Measurements from ENCODE around the gene USP6NL. TPM values are rescaled to one million over a fixed set of nuclear protein-coding genes. Genes with fewer than 3 reads are reported as not detected.

USP6NL gene
- total RNA-seq, 2 donors from 2014 or later = 13.9 to 28.4 TPM

GRCh38 chr10:11551104-11551503, 60.3 kb downstream of the USP6NL start:
- WGBS = 95% methylated on average over 4 of the region's 4 CpGs
- no peak overlapping the region for H3K27ac ChIP-seq
- no peaks in the 10 kb centered on the region for H3K9me3 ChIP-seq
- intact Hi-C loops (cut with DNase I) = no loop called here
- no peaks in the 10 kb centered on the region for H3K27me3 ChIP-seq (replicated peaks; ENCODE audit: insufficient read depth)
- no peaks in the 10 kb centered on the region for H3K36me3 ChIP-seq
- H3K4me3 ChIP-seq = no peak overlapping the region
- no peaks in the 10 kb centered on the region for H3K4me1 ChIP-seq (replicated peaks)
- TF ChIP-seq POLR2A (IDR thresholded peaks at IDR 0.05) (no peak), CTCF (IDR thresholded peaks at IDR 0.05) (no peak), POLR2AphosphoS5 (IDR thresholded peaks at IDR 0.05) (no peak)
- no peak for DNase-seq (ENCODE audit: low spot score)

DNA sequence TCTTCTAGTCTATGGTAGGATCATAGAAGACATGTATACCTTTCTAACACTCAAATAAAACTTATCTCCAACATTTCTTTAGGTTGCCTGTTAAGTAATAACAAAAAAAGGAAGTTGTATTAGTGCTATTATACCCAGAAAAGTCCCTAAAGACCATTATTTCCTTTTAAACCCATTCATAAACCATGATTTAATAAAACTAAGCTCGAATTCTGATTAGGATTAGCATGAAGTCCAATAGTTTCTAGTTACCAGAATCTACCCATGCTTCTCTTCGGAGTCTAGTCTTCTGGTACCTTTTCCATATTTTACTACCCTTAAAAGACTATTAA, 62.7 kb downstream of the USP6NL start:
- TF ChIP-seq CTCF (IDR thresholded peaks at IDR 0.05) (no peak), POLR2A (IDR thresholded peaks at IDR 0.05) (no peak), POLR2AphosphoS5 (IDR thresholded peaks at IDR 0.05) (no peak)
- intact Hi-C loops (cut with DNase I) = no loop called here
- Histone ChIP-seq H3K9me3 (no peaks in the 10 kb centered on the region), H3K27me3 (replicated peaks; ENCODE audit: insufficient read depth) (no peaks in the 10 kb centered on the region), H3K4me3 (no peak overlapping the region), H3K4me1 (replicated peaks) (no peaks in the 10 kb centered on the region), H3K36me3 (no peaks in the 10 kb centered on the region), H3K27ac (no peak overlapping the region)
- no peak for DNase-seq (ENCODE audit: low spot score)
- WGBS = 87% methylated on average over 2 of the region's 2 CpGs

GRCh38 chr10:11548065-11548767, 63.2 kb downstream of the USP6NL start:
- no peak for DNase-seq (ENCODE audit: low spot score)
- Histone ChIP-seq H3K36me3 (no peaks in the 10 kb centered on the region), H3K9me3 (no peaks in the 10 kb centered on the region), H3K4me1 (replicated peaks) (no peaks in the 10 kb centered on the region), H3K4me3 (no peak overlapping the region), H3K27ac (no peak overlapping the region), H3K27me3 (replicated peaks; ENCODE audit: insufficient read depth) (no peaks in the 10 kb centered on the region)
- WGBS = 40% methylated on average over 1 of the region's 1 CpG
- TF ChIP-seq CTCF (IDR thresholded peaks at IDR 0.05) (no peak), POLR2A (IDR thresholded peaks at IDR 0.05) (no peak), POLR2AphosphoS5 (IDR thresholded peaks at IDR 0.05) (no peak)
- intact Hi-C loops (cut with DNase I) = no loop called here

DNA sequence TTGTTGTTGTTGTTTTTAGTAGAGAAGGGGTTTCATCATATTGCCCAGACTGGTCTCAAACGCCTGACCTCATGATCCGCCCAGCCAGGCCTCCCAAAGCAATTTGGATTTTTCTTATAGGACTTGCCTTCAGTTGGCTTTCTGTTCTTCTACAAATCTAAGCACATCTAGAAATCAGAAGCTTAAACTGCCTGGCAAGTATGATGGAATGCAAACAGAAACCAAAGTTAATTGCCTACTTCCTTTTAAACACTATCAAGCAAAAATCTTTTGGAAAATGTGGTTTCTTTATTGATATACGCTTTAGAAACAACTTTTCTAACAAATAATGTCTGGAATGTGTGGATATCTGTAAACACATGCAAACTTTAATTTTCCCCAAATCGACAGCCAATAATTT, 64.9 kb downstream of the USP6NL start:
- no peaks in the 10 kb centered on the region for H3K9me3 ChIP-seq
- H3K4me1 ChIP-seq (replicated peaks) = no peaks in the 10 kb centered on the region
- no peak overlapping the region for H3K4me3 ChIP-seq
- no peak for DNase-seq (ENCODE audit: low spot score)
- no peaks in the 10 kb centered on the region for H3K36me3 ChIP-seq
- H3K27me3 ChIP-seq (replicated peaks; ENCODE audit: insufficient read depth) = no peaks in the 10 kb centered on the region
- H3K27ac ChIP-seq = no peak overlapping the region
- intact Hi-C loops (cut with DNase I) = no loop called here
- WGBS = 40% methylated on average over 4 of the region's 4 CpGs
- no peak for TF ChIP-seq CTCF (IDR thresholded peaks at IDR 0.05)
- TF ChIP-seq POLR2AphosphoS5 (IDR thresholded peaks at IDR 0.05) = no peak

- Histone ChIP-seq H3K9me3 (no peaks in the 10 kb centered on the region), H3K27ac (no peak overlapping the region), H3K36me3 (no peaks in the 10 kb centered on the region), H3K4me1 (replicated peaks) (no peaks in the 10 kb centered on the region), H3K27me3 (replicated peaks; ENCODE audit: insufficient read depth) (no peaks in the 10 kb centered on the region), H3K4me3 (no peak overlapping the region)
- WGBS = 70% methylated on average over 3 of the region's 3 CpGs
- intact Hi-C loops (cut with DNase I) = no loop called here
- TF ChIP-seq POLR2AphosphoS5 (IDR thresholded peaks at IDR 0.05) (no peak), CTCF (IDR thresholded peaks at IDR 0.05) (no peak), POLR2A (IDR thresholded peaks at IDR 0.05) (no peak)
- DNase-seq (ENCODE audit: low spot score) = no peak
Measured at GRCh38 chr10:11541296-11541695, 70.2 kb downstream of the USP6NL start.
